ENCODE measurements around the gene HOXC4.
"Not testable (repeated sequence)": the region's sequence is repeated elsewhere in the genome, so short reads cannot be mapped to it uniquely, and the experiment has no call there.

The HOXC4 gene

DNA sequence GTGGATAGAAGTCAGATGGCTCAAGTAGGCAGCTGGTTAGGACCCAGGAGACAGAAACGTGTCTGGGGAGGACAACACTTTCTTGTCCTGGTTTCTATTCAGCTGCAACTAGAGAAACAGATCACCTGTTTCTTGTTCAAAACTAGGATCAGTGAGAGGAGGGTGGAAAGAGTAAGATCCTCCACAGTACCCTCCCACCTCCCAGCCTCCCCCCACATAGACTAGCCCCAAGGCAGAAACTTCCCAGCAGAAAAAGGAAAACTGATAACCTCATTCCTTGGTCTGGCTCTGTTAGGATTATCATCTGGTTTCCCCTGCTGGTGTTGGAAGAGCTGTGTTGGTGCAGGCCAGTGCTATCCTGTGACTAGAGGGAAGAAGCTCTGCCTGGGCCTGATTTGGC is 50.2 kb downstream of the HOXC4 start:
- CTCF ChIA-PET = interaction anchor here (0.7 kb wide), 1 partner anchor 60 kb away, joined by 5 read pairs; no protein-coding TSS in a partner anchor
- H3K4me1 ChIP-seq (ENCODE audit: control insufficient read depth, insufficient read depth, low read length); H3K27ac ChIP-seq (ENCODE audit: extremely low read depth, low read depth, low read length); H3K9me3 ChIP-seq (ENCODE audit: control insufficient read depth, insufficient read depth, low read depth, low read length); POLR2A ChIA-PET; H3K4me3 ChIP-seq (ENCODE audit: low read depth, low read length); H3K36me3 ChIP-seq (ENCODE audit: control insufficient read depth in 2 of 2, insufficient read depth in 1 of 2, low read length in 2 of 2): not testable (repeated sequence)
- TF ChIP-seq, protein P1, sequence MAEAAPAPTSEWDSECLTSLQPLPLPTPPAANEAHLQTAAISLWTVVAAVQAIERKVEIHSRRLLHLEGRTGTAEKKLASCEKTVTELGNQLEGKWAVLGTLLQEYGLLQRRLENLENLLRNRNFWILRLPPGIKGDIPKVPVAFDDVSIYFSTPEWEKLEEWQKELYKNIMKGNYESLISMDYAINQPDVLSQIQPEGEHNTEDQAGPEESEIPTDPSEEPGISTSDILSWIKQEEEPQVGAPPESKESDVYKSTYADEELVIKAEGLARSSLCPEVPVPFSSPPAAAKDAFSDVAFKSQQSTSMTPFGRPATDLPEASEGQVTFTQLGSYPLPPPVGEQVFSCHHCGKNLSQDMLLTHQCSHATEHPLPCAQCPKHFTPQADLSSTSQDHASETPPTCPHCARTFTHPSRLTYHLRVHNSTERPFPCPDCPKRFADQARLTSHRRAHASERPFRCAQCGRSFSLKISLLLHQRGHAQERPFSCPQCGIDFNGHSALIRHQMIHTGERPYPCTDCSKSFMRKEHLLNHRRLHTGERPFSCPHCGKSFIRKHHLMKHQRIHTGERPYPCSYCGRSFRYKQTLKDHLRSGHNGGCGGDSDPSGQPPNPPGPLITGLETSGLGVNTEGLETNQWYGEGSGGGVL (tag by site-specific recombination; IDR thresholded peaks at IDR 0.05) = peak; percentile 63; the same call in 1 of the 2 replicates
- TF ChIP-seq ZBTB17 (tag by site-specific recombination; IDR thresholded peaks at IDR 0.05) (0 out of 2 replicates have a peak, but pooled peaks have one; percentile 17), ZNF600 (tag by site-specific recombination; IDR thresholded peaks at IDR 0.05) (0 out of 2 replicates have a peak, but pooled peaks have one; percentile 27), ZNF341 (tag by site-specific recombination; IDR thresholded peaks at IDR 0.05; ENCODE audit: low read depth) (peak; percentile 58)
- TF ChIP-seq, protein P2, sequence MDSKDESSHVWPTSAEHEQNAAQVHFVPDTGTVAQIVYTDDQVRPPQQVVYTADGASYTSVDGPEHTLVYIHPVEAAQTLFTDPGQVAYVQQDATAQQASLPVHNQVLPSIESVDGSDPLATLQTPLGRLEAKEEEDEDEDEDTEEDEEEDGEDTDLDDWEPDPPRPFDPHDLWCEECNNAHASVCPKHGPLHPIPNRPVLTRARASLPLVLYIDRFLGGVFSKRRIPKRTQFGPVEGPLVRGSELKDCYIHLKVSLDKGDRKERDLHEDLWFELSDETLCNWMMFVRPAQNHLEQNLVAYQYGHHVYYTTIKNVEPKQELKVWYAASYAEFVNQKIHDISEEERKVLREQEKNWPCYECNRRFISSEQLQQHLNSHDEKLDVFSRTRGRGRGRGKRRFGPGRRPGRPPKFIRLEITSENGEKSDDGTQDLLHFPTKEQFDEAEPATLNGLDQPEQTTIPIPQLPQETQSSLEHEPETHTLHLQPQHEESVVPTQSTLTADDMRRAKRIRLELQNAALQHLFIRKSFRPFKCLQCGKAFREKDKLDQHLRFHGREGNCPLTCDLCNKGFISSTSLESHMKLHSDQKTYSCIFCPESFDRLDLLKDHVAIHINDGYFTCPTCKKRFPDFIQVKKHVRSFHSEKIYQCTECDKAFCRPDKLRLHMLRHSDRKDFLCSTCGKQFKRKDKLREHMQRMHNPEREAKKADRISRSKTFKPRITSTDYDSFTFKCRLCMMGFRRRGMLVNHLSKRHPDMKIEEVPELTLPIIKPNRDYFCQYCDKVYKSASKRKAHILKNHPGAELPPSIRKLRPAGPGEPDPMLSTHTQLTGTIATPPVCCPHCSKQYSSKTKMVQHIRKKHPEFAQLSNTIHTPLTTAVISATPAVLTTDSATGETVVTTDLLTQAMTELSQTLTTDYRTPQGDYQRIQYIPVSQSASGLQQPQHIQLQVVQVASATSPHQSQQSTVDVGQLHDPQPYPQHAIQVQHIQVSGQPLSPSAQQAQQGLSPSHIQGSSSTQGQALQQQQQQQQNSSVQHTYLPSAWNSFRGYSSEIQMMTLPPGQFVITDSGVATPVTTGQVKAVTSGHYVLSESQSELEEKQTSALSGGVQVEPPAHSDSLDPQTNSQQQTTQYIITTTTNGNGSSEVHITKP (tag by site-specific recombination; IDR thresholded peaks at IDR 0.05) = peak; percentile 52; the same call in 1 of the 2 replicates

All from HEK293 (cell line).